ENCODE results near the gene KRT78.

Gene KRT78

GRCh38 chr12:52805000-52805399, 43.8 kb downstream of the KRT78 start:
- no peak for DNase-seq (ENCODE audit: low read depth)
- no peak for TF ChIP-seq CTCF (conservative IDR thresholded peaks at IDR 0.05; ENCODE audit: low read depth, low read length)
- H3K4me3 ChIP-seq (ENCODE audit: low read depth, low read length), result no peak overlapping the region

- no peak overlapping the region for H3K4me3 ChIP-seq (ENCODE audit: low read depth, low read length)
- TF ChIP-seq CTCF (conservative IDR thresholded peaks at IDR 0.05; ENCODE audit: low read depth, low read length), result no peak
- no peak for DNase-seq (ENCODE audit: low read depth)
Observed at GRCh38 chr12:52802442-52802841, 46.4 kb downstream of the KRT78 start.

- no peak for DNase-seq (ENCODE audit: low read depth)
- TF ChIP-seq CTCF (conservative IDR thresholded peaks at IDR 0.05; ENCODE audit: low read depth, low read length), result no peak
- no peak overlapping the region for H3K4me3 ChIP-seq (ENCODE audit: low read depth, low read length)
Observed at GRCh38 chr12:52801773-52802172, 47.0 kb downstream of the KRT78 start.

- TF ChIP-seq CTCF (conservative IDR thresholded peaks at IDR 0.05; ENCODE audit: low read depth, low read length), result no peak
- DNase-seq (ENCODE audit: low read depth), result no peak
- H3K4me3 ChIP-seq (ENCODE audit: low read depth, low read length), result no peak overlapping the region
Observed at GRCh38 chr12:52800259-52800917, 48.4 kb downstream of the KRT78 start.

GRCh38 chr12:52799505-52800211, 49.1 kb downstream of the KRT78 start:
- no peak for TF ChIP-seq CTCF (conservative IDR thresholded peaks at IDR 0.05; ENCODE audit: low read depth, low read length)
- no peak overlapping the region for H3K4me3 ChIP-seq (ENCODE audit: low read depth, low read length)
- no peak for DNase-seq (ENCODE audit: low read depth)

GRCh38 chr12:52798671-52799504, 49.9 kb downstream of the KRT78 start:
- DNase-seq (ENCODE audit: low read depth), result peak; percentile 30
- no peak for TF ChIP-seq CTCF (conservative IDR thresholded peaks at IDR 0.05; ENCODE audit: low read depth, low read length)
- no peak overlapping the region for H3K4me3 ChIP-seq (ENCODE audit: low read depth, low read length)
